Activated naive CD4-positive, alpha-beta T cell treated with anti-CD3 and anti-CD28 coated beads, Interleukin-2, amount 10 ng/mL, durations not matched to agents 5 hours and 36 hours (primary cell): Measurements from ENCODE around the gene PAK3. TPM values are rescaled to one million over a fixed set of nuclear protein-coding genes. Genes with fewer than 3 reads are reported as not detected.

Experiments used
- total RNA-seq, 2 experiments: library from RNA; stranded (reverse); gene quantifications; one replicate each; pipeline ENCODE4 v1.2.3, GENCODE V29; 2021

Gene PAK3
- total RNA-seq = under 1 TPM; 0.12 to 0.33 TPM

GRCh38 chrX:111095974-111096895 lies at the start of gene PAK3:
Gene PAK3, plus strand, starts transcription at chrX:111096191. Its CDS starts 26,913 bp downstream, at chrX:111123104.

DNA sequence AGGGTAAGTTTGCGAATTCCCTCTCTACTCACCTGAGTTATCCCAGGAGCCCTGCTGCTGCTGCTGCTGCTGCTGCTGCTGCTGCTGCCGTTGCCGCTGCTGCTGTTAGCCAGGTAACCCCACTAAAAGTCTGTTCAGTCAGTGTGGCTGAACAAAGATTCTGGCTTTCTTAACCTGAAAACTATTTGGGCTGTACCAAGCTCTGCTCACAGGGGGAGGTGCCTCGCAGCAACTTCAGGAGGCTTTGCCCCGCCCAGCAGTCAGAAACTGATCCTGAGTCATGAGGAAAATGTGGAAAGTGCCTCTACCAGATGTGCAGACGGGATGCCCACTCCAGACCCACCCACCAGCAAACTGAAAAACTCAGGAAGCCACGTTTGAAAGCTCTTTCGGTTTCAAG lies 174.3 kb downstream of the PAK3 start, which contains the start of gene CAPN6:
Gene CAPN6 (minus strand): TSS at position 145 of the 400 bp plus-strand sequence. CDS start 6,547 bp downstream, outside the sequence.

Other genes starting within 250 kb of the PAK3 start
- not detected for gene CAPN6, start 174.3 kb downstream of the PAK3 start, total RNA-seq